Neural cell (in vitro differentiated cells): ENCODE results near the gene CBX2. TPM values are rescaled to one million over a fixed set of nuclear protein-coding genes. Genes with fewer than 3 reads are reported as not detected.

Source experiments
- H2AFZ ChIP-seq: fragments of 200-600, 300-800 bp; sonication (generic), shearing (Covaris generic); 2 replicates; pipeline ENCODE4 v1.6.0; 2014; ENCODE audit warnings: low read depth, mild to moderate bottlenecking, antibody characterized with exemption, low read length, moderate library complexity
- H3F3A ChIP-seq: fragments of 200-600 bp; shearing (Covaris generic); 2 replicates; pipeline ENCODE4 v1.6.1; 2016; ENCODE audit warnings: mild to moderate bottlenecking, moderate library complexity, mixed read lengths, antibody characterized with exemption, low read length; ENCODE audit not compliant: insufficient read depth, poor library complexity, severe bottlenecking
- H3K27ac ChIP-seq: fragments of 200-600, 300-800 bp; sonication (generic), shearing (Covaris generic); 2 replicates; pipeline ENCODE4 v1.5.1; 2014; ENCODE audit warnings: mild to moderate bottlenecking, low read length, moderate library complexity
- H3K27me3 ChIP-seq: fragments of 300-800, 200-600 bp; sonication (generic), shearing (Covaris generic); 2 replicates; pipeline ENCODE4 v1.6.0; 2014; ENCODE audit warnings: mild to moderate bottlenecking, low read depth, low read length, moderate library complexity; ENCODE audit not compliant: insufficient read depth
- H3K36me3 ChIP-seq: fragments of 300-800, 200-600 bp; sonication (generic), shearing (Covaris generic); 2 replicates; pipeline ENCODE4 v1.5.1; 2014; ENCODE audit warnings: mild to moderate bottlenecking, antibody characterized with exemption, low read length, moderate library complexity; ENCODE audit not compliant: insufficient read depth
- H3K4me2 ChIP-seq: fragments of 300-800, 200-600 bp; sonication (generic), shearing (Covaris generic); 2 replicates; pipeline ENCODE4 v1.6.0; 2014; ENCODE audit warnings: mild to moderate bottlenecking, low read length
- H3K4me3 ChIP-seq: fragments of 300-800, 200-600 bp; sonication (generic), shearing (Covaris generic); 2 replicates; pipeline ENCODE4 v1.5.1; 2014; ENCODE audit warnings: mild to moderate bottlenecking, low read length, moderate library complexity
- H3K79me2 ChIP-seq: fragments of 200-600 bp; shearing (Covaris generic); replicated peaks from 2 replicates; pipeline ENCODE4 v1.6.0; 2014; ENCODE audit warnings: mild to moderate bottlenecking, low read length, moderate library complexity; ENCODE audit not compliant: insufficient read depth
- H3K9ac ChIP-seq: fragments of 300-800, 200-600 bp; sonication (generic), shearing (Covaris generic); 2 replicates; pipeline ENCODE4 v1.6.1; 2016; ENCODE audit warnings: mild to moderate bottlenecking, low read length, mixed read lengths
- H3K9me2 ChIP-seq: fragments of 200-600 bp; shearing (Covaris generic); 2 replicates; pipeline ENCODE4 v1.6.1; 2016; ENCODE audit warnings: mild to moderate bottlenecking, low read length, mixed read lengths; ENCODE audit not compliant: insufficient read depth
- H3K9me3 ChIP-seq: fragments of 200-600, 300-800 bp; sonication (generic), shearing (Covaris generic); 2 replicates; pipeline ENCODE4 v1.6.1; 2016; ENCODE audit warnings: mild to moderate bottlenecking, mixed run types, low read length, moderate library complexity, mixed read lengths
- H4K20me1 ChIP-seq: fragments of 200-600 bp; shearing (Covaris generic); 2 replicates; pipeline ENCODE4 v1.6.1; 2016; ENCODE audit warnings: mild to moderate bottlenecking, mixed run types; ENCODE audit not compliant: insufficient read depth
- CTCF ChIP-seq: fragments of 450-650 bp; IDR thresholded peaks from 2 replicates; pipeline ENCODE4 v1.5.1; 2014; ENCODE audit warnings: antibody characterized with exemption, mild to moderate bottlenecking, moderate library complexity; ENCODE audit not compliant: poor library complexity, severe bottlenecking
- EP300 ChIP-seq: fragments of 450-650 bp; conservative IDR thresholded peaks from 2 replicates; pipeline ENCODE4 v1.6.1; 2014; ENCODE audit warnings: antibody characterized with exemption, mild to moderate bottlenecking, moderate library complexity; ENCODE audit not compliant: poor library complexity, severe bottlenecking
- EZH2 ChIP-seq: fragments of 200-600, 300-800 bp; shearing (Covaris generic), sonication (generic); IDR thresholded peaks from 2 replicates; pipeline ENCODE4 v1.6.1; 2014; ENCODE audit warnings: antibody characterized with exemption, low read length, borderline replicate concordance, mild to moderate bottlenecking; ENCODE audit not compliant: insufficient read depth, poor library complexity, severe bottlenecking
- MXI1 ChIP-seq: fragments of 450-650 bp; conservative IDR thresholded peaks from 2 replicates; pipeline ENCODE4 v1.6.1; 2014; ENCODE audit warnings: antibody characterized with exemption, mild to moderate bottlenecking; ENCODE audit not compliant: poor library complexity, severe bottlenecking
- POLR2AphosphoS5 ChIP-seq: IDR thresholded peaks from 2 replicates; pipeline ENCODE4 v1.6.1; 2012
- RAD21 ChIP-seq: fragments of 450-650 bp; conservative IDR thresholded peaks from 2 replicates; pipeline ENCODE4 v1.6.1; 2014; ENCODE audit warnings: antibody characterized with exemption, mild to moderate bottlenecking, moderate library complexity
- REST ChIP-seq: IDR thresholded peaks from 2 replicates; pipeline ENCODE4 v1.6.1; 2012; ENCODE audit warnings: borderline replicate concordance
- SMC3 ChIP-seq: fragments of 450-650 bp; conservative IDR thresholded peaks from 2 replicates; pipeline ENCODE4 v1.6.1; 2014; ENCODE audit warnings: antibody characterized with exemption, mild to moderate bottlenecking, moderate library complexity; ENCODE audit not compliant: poor library complexity
- TAF1 ChIP-seq: IDR thresholded peaks from 2 replicates; pipeline ENCODE4 v1.6.1; 2012; ENCODE audit warnings: low read depth
- polyA plus RNA-seq: library from polyadenylated mRNA; depleted of rRNA; stranded (reverse); fragments of >200 nt; gene quantifications from 2 replicates; pipeline ENCODE4 v1.2.3, GENCODE V29; 2014

CBX2 gene
- polyA plus RNA-seq, 1 donor from 2014 or later = 16.9 TPM

- Histone ChIP-seq H3K9ac (no peak overlapping the region), H2AFZ (no peak overlapping the region), H3K79me2 (no peaks in the 10 kb centered on the region)
These were observed 17.6 kb upstream of the CBX2 start for GRCh38 chr17:79760197-79760906.

More at GRCh38 chr17:79760197-79760906, 17.6 kb upstream of the CBX2 start:
- H3K4me2 ChIP-seq = no peak overlapping the region
- no peaks in the 10 kb centered on the region for H3K36me3 ChIP-seq
- no peaks in the 10 kb centered on the region for H3K9me2 ChIP-seq
- H4K20me1 ChIP-seq = no peaks in the 10 kb centered on the region
- TF ChIP-seq CTCF = no peak
- no peak for TF ChIP-seq TAF1
- no peak for TF ChIP-seq EZH2
- no peak for TF ChIP-seq REST
- no peak for TF ChIP-seq RAD21
- no peak for TF ChIP-seq EP300
- TF ChIP-seq MXI1 = no peak
- TF ChIP-seq SMC3 = no peak
- no peak for TF ChIP-seq POLR2AphosphoS5
- no peak overlapping the region for H3K27ac ChIP-seq
- no peaks in the 10 kb centered on the region for H3K27me3 ChIP-seq
- H3K9me3 ChIP-seq = no peaks in the 10 kb centered on the region
- no peaks in the 10 kb centered on the region for H3F3A ChIP-seq
- H3K4me3 ChIP-seq = no peak overlapping the region
